ENCODE measurements around the gene ASPM. TPM values are rescaled to one million over a fixed set of nuclear protein-coding genes. Genes with fewer than 3 reads are reported as not detected.

Gene ASPM
- total RNA-seq, result 10 to 100 TPM; 55.9 to 57.2 TPM

DNA sequence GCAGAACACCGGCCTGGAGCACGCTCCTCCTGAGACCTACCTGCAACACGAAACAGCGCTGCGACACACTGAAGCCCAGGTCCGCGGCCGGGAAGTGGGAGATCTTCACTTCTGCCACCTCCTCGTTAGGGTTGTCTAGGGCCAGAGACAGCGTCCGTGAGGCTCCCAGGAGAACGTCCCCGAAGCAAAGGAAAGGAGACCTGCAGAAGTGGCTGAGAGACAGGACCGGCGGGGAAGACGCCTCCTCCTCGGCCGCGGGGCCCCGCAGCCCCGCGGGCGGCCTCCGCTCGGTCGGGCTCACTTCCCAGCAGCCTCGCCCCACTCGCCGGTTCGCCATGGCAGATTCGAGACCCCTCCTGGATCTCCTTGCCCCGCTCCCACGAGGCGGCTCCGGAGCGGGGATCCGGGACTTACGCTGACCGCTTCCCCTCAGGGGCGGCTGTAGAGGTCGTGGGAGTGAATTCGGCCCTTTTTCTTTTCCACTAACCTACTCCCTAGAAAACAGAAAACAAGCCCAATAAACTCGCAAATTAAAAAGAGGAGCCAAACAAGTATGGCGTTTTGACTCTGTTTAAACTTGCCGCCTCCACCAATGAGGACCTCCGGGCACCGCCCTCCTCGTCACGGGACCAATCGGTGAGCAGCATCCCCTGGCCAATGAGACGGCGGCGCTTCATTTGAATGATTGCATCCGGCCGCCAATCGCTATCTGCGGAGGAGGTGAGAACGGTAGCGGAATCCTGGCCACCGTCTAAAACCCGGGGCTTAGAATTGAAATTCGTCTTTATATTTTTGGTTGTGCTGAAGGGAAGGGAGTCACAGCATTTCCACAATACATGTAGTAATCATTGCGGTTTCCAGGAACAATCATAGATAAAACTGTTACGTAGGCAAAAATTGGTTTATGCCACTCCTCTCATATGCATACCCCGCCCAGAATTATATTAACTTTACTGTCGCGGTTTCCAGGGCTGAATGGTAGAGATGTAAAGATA is at the start of gene ASPM:
Gene ASPM, minus strand, starts transcription at position 569 of the 995 bp plus-strand sequence. Its CDS starts 232 bp downstream, at position 337.
- Mint-ChIP-seq H3K4me3 (peak within 1 kb of the TSS; percentile 91), H3K27ac (peak within 1 kb of the TSS; percentile 97), H3K4me1 (peaks cover 19% of the 10 kb centered on the region), H3K36me3 (peaks cover 25% of the 10 kb centered on the region), H3K27me3 (no peaks in the 10 kb centered on the region), H3K9me3 (no peaks in the 10 kb centered on the region)
- DNase-seq, result peak; percentile 91
- peak; percentile 98 for ATAC-seq (ENCODE audit: low read depth)
- POLR2A ChIA-PET, result no interaction called here

GRCh38 chr1:197195100-197195499 is 48.6 kb upstream of the ASPM start:
- peaks cover 33% of the 10 kb centered on the region for H3K4me1 Mint-ChIP-seq
- no peaks in the 10 kb centered on the region for H3K27me3 Mint-ChIP-seq
- no peak overlapping the region for H3K4me3 Mint-ChIP-seq
- DNase-seq (no peak), ATAC-seq (ENCODE audit: low read depth) (no peak)
- no peaks in the 10 kb centered on the region for H3K9me3 Mint-ChIP-seq
- H3K36me3 Mint-ChIP-seq, result peaks cover 17% of the 10 kb centered on the region
- no peak overlapping the region for H3K27ac Mint-ChIP-seq
- POLR2A ChIA-PET, result no interaction called here

DNA sequence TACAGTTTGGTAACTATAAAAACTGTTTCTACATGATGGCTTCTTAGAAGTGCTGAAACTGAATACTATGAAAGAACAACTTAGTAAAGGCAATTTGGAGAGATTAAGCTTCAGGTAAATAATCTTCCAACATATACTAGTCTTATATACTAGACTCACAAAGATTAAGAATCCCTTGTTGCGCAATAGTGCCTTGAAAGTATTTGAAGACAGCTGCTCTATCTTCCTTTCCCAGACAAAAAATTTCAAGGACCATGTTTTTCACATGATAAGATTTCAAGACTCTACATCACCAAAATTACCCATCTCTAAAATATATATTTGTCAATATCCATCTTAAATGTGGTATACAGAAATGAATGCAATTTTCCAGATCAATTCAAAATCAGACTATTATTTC is 37.7 kb upstream of the ASPM start:
- no peaks in the 10 kb centered on the region for H3K27me3 Mint-ChIP-seq
- peaks cover 30% of the 10 kb centered on the region for H3K36me3 Mint-ChIP-seq
- DNase-seq (no peak), ATAC-seq (ENCODE audit: low read depth) (no peak)
- H3K4me1 Mint-ChIP-seq, result no peaks in the 10 kb centered on the region
- H3K4me3 Mint-ChIP-seq, result no peak overlapping the region
- POLR2A ChIA-PET, result no interaction called here
- no peak overlapping the region for H3K27ac Mint-ChIP-seq
- H3K9me3 Mint-ChIP-seq, result peaks cover 2% of the 10 kb centered on the region

GRCh38 chr1:197183195-197183748 is 36.8 kb upstream of the ASPM start:
- H3K27ac Mint-ChIP-seq, result no peak overlapping the region
- ATAC-seq (ENCODE audit: low read depth) (no peak), DNase-seq (no peak)
- no peaks in the 10 kb centered on the region for H3K27me3 Mint-ChIP-seq
- peaks cover 2% of the 10 kb centered on the region for H3K9me3 Mint-ChIP-seq
- no peaks in the 10 kb centered on the region for H3K4me1 Mint-ChIP-seq
- POLR2A ChIA-PET, result no interaction called here
- H3K4me3 Mint-ChIP-seq, result no peak overlapping the region
- H3K36me3 Mint-ChIP-seq, result peaks cover 30% of the 10 kb centered on the region

GRCh38 chr1:197182716-197183115 is 36.2 kb upstream of the ASPM start:
- ATAC-seq (ENCODE audit: low read depth), result no peak
- POLR2A ChIA-PET, result no interaction called here
- Mint-ChIP-seq H3K36me3 (peaks cover 25% of the 10 kb centered on the region), H3K9me3 (peaks cover 2% of the 10 kb centered on the region), H3K4me1 (no peaks in the 10 kb centered on the region), H3K27ac (no peak overlapping the region), H3K4me3 (no peak overlapping the region), H3K27me3 (no peaks in the 10 kb centered on the region)
- DNase-seq, result no peak

GRCh38 chr1:197181982-197182381 is 35.5 kb upstream of the ASPM start:
- Mint-ChIP-seq H3K36me3 (peaks cover 19% of the 10 kb centered on the region), H3K4me1 (no peaks in the 10 kb centered on the region), H3K27ac (no peak overlapping the region), H3K27me3 (no peaks in the 10 kb centered on the region), H3K9me3 (peaks cover 2% of the 10 kb centered on the region), H3K4me3 (no peak overlapping the region)
- ATAC-seq (ENCODE audit: low read depth) (no peak), DNase-seq (no peak)
- POLR2A ChIA-PET, result no interaction called here

DNA sequence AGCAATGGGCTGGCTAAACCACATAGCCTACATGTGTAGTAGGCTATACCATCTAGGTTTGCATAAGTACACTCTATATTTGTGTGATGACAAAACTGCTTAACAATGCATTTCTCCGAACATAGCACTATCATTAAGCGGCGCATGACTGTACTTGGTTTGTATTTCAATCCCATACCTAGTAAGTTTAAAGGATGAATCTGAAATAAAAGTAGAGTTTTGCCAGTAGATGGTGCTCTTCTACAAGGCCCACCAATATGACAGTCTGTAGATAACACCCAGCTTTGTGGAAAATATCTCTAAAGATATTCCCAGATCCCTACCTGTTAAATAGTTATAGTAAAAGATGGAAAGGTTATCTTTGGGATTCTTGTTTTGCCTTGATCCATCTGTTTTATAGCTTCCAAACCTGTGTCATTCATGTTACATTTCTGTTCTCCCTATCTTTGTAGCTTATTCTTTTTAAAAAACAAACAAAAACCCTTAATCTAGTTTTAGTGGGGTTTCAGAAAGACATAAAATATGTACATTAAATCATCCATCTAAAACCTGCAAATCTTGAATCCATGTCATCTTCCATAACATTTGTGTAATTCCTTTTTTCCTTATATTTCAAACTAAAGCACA is 33.9 kb upstream of the ASPM start:
- H3K36me3 Mint-ChIP-seq, result peaks cover 5% of the 10 kb centered on the region
- no peaks in the 10 kb centered on the region for H3K27me3 Mint-ChIP-seq
- DNase-seq (no peak), ATAC-seq (ENCODE audit: low read depth) (peak; percentile 50)
- H3K27ac Mint-ChIP-seq, result no peak overlapping the region
- no peaks in the 10 kb centered on the region for H3K9me3 Mint-ChIP-seq
- H3K4me1 Mint-ChIP-seq, result no peaks in the 10 kb centered on the region
- H3K4me3 Mint-ChIP-seq, result no peak overlapping the region
- POLR2A ChIA-PET, result interaction anchor here (0.5 to 0.7 kb wide), 2 partner anchors 31 to 199 kb away, joined by 3 read pairs; no protein-coding TSS in a partner anchor

GRCh38 chr1:197178998-197179397 is 32.5 kb upstream of the ASPM start:
- Mint-ChIP-seq H3K36me3 (peaks cover 6% of the 10 kb centered on the region), H3K4me3 (no peak overlapping the region), H3K9me3 (no peaks in the 10 kb centered on the region), H3K27ac (no peak overlapping the region), H3K4me1 (no peaks in the 10 kb centered on the region), H3K27me3 (no peaks in the 10 kb centered on the region)
- DNase-seq (no peak), ATAC-seq (ENCODE audit: low read depth) (no peak)
- POLR2A ChIA-PET, result no interaction called here

GRCh38 chr1:197174818-197175217 is 28.3 kb upstream of the ASPM start:
- peaks cover 18% of the 10 kb centered on the region for H3K36me3 Mint-ChIP-seq
- no peak for ATAC-seq (ENCODE audit: low read depth)
- no peak overlapping the region for H3K27ac Mint-ChIP-seq
- no peak overlapping the region for H3K4me3 Mint-ChIP-seq
- no peak for DNase-seq
- H3K27me3 Mint-ChIP-seq, result no peaks in the 10 kb centered on the region
- POLR2A ChIA-PET, result no interaction called here
- no peaks in the 10 kb centered on the region for H3K4me1 Mint-ChIP-seq
- H3K9me3 Mint-ChIP-seq, result no peaks in the 10 kb centered on the region

- H3K4me3 Mint-ChIP-seq, result no peak overlapping the region
- H3K9me3 Mint-ChIP-seq, result no peaks in the 10 kb centered on the region
- no peak overlapping the region for H3K27ac Mint-ChIP-seq
- no peaks in the 10 kb centered on the region for H3K4me1 Mint-ChIP-seq
- ATAC-seq (ENCODE audit: low read depth) (no peak), DNase-seq (no peak)
- peaks cover 18% of the 10 kb centered on the region for H3K36me3 Mint-ChIP-seq
- no peaks in the 10 kb centered on the region for H3K27me3 Mint-ChIP-seq
- POLR2A ChIA-PET, result no interaction called here
These were observed 27.4 kb upstream of the ASPM start for GRCh38 chr1:197173571-197174507.

DNA sequence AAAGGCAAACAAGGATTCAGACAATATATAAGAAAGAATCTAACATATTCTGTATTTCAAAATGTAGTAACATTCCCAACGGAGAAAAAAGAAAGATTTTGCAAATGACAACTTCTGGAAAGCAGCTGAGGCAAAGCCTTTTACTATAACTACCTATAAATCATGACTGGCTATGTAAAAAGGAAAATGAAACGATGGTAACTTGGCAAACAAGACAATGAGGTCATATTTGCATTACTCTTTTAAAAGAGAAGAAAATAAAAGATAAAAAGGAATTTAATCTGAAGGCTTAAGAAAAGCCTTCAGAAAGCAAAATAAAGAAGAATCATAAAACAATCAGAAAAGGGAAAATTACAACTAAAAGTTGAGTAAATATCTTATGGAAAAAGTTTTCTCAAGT is 25.1 kb upstream of the ASPM start:
- POLR2A ChIA-PET, result no interaction called here
- no peaks in the 10 kb centered on the region for H3K9me3 Mint-ChIP-seq
- no peak for ATAC-seq (ENCODE audit: low read depth)

GRCh38 chr1:197170538-197170937 is 24.1 kb upstream of the ASPM start:
- Mint-ChIP-seq H3K36me3 (peaks cover 21% of the 10 kb centered on the region), H3K4me3 (no peak overlapping the region), H3K4me1 (no peaks in the 10 kb centered on the region), H3K27me3 (no peaks in the 10 kb centered on the region), H3K27ac (no peak overlapping the region), H3K9me3 (no peaks in the 10 kb centered on the region)
- no peak for ATAC-seq (ENCODE audit: low read depth)
- POLR2A ChIA-PET, result no interaction called here
- no peak for DNase-seq

More for the DNA sequence above, 25.1 kb upstream of the ASPM start:
- Mint-ChIP-seq H3K36me3 (peaks cover 19% of the 10 kb centered on the region), H3K27ac (no peak overlapping the region), H3K27me3 (no peaks in the 10 kb centered on the region), H3K4me3 (no peak overlapping the region), H3K4me1 (no peaks in the 10 kb centered on the region)
- DNase-seq, result no peak

- Mint-ChIP-seq H3K36me3 (peaks cover 18% of the 10 kb centered on the region), H3K9me3 (no peaks in the 10 kb centered on the region), H3K4me3 (no peak overlapping the region), H3K27ac (no peak overlapping the region), H3K27me3 (no peaks in the 10 kb centered on the region), H3K4me1 (no peaks in the 10 kb centered on the region)
- ATAC-seq (ENCODE audit: low read depth) (no peak), DNase-seq (no peak)
- POLR2A ChIA-PET, result no interaction called here
These were observed 13.0 kb upstream of the ASPM start for GRCh38 chr1:197159461-197159860.

All from activated naive CD8-positive, alpha-beta T cell treated with anti-CD3 and anti-CD28 coated beads, Interleukin-2, amount 10 ng/mL, durations not matched to agents 7 days and 5 days (primary cell).